COLO668 (cell line): ENCODE measurements around the gene CISTR.
A peak's percentile ranks its signal among the peaks of the same experiment; 100 is the strongest.
"Not testable (repeated sequence)": the region's sequence is repeated elsewhere in the genome, so short reads cannot be mapped to it uniquely, and the experiment has no call there.

Source experiments
- DNase-seq: peaks from one replicate; lab custom pipeline; 2025; ENCODE audit not compliant: unreplicated experiment; lab: John Stamatoyannopoulos, UW

Gene CISTR

DNA sequence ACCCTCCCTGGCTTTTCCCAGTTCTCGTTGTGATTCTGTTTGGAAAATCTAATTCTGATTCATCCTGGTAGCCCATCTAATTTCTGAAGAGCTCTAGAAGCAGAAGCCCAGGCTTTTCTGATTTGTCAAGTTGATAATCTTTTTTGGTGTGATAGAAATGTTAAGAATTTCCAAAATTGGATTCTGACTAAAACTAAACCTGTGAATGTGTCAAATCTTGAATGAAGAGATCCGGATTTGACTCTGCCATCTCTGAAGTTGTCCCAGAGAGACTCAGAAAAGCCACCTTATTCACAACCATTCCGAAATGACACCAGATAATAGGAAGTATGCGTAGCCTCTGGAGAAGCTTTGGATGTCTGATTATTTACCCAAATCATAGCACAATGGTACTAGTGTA lies 12.8 kb upstream of the CISTR start:
- DNase-seq = no peak

DNA sequence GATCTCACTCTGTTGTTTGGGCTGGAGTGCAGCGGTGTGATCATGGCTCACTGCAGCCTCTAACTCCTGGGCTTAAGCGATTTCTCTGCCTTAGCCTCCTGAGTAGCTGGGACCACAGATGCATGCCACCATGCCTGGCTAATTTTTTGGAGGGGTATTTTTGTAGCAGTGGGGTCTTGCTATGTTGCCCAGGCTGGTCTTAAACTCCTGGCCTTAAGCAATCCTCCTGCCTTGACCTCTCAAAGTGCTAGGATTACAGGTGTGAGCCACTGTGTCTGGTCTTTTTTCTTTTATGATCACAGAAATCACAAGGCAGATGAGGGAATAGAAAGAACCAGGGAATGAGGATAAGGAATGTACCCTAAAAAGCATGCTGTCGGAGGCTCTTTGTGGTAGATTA lies 11.0 kb upstream of the CISTR start:
- not testable (repeated sequence) for DNase-seq

DNA sequence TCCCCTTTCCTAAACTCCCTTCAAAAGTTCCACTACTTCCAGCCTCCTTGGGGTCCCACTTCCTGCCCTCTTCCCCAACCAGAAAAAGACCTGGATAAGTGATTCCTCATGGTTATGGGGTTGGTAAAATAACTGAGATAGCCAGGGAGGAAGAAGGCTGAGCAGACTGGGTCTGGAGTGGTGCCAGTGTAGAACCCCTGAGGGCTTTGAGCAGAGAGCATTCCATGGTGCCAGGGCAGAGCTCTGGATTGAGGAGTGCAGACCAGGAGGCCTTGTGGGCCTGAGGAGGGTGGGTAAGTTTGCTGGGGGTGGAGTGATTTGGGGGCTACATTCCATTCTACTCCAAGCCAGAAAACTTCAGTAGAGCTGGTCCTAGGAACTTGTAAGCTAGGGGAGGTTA lies 9.5 kb upstream of the CISTR start:
- DNase-seq = no peak

DNA sequence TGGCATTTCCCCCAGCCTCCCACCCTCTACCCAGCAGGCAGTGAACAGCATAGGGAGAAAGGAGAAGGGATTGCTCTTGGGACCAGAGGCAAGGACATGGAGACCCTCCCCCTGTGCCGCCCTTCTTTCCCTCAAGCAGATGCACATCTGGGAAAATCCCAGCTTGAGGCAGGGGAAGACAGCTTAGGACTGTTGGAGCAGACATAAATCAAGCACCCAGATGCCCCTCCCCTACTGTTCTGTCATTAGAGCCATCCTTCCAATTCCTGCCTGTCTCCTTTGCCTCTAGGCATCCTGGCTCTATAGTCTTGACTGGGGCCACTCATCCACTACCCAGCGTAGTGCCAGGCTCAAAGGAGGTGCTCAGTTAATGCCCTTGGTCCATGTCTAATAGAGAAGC lies 7.5 kb upstream of the CISTR start:
- DNase-seq = no peak

DNA sequence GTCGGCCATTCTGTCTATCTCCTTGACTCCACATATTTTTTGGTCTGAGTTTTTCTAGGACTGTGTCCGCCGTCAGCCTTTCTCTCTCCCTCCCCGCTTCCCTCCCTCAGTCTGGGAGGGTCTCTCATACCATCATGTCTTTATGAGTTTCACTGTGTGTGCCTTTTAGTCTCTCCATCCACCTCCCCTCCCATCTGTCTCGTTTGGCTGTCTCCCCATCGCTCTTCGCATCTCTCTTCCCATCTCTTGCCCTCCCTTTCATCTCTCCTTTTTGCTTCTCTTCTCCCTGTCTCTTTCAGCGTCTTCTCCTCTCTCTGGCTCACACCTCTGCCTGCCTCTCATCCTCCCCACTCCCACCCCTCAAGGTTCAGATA lies 6.9 kb upstream of the CISTR start:
- DNase-seq = no peak

GRCh38 chr12:53758081-53758729 lies 6.4 kb upstream of the CISTR start:
- no peak for DNase-seq

GRCh38 chr12:53757101-53757770 lies 5.5 kb upstream of the CISTR start:
- peak; percentile 58 for DNase-seq

DNA sequence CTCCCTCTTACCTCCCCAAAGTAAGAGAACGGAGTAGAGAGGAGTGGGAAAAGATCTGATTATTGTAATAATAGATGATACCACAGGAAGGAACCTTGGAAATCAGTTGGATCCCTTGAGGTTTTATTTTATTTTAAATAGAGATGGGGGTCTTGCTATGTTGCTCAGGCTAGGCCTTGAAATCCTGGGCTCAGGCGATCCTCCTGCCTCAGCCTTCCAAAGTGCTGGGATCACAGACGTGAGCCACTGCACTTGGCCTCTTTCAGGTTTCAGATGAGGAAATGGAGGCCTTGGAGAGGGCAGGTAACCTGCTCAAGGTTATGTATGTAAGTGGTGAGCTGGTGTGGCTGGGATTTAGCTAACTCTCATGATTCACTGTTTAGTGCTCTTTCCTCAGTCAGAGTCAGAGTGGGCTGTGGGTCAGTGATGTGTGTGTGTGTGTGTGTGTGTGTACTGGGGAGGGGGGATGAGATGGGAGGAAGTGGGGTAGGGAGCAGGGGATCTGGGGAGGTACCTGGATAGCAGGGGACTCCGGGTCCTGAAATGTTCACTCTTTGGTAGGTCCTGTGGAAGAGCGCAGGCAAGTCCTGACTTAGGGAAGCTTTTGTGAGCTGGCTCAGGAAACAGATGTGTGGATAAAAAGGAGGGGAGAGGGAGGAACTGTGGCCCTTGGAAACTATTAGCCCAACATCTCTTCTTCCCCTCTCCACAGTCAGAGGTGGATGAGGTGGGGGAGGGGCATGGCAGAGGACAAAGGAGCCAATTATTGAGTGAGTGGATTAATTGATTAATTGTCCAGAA lies 4.7 kb upstream of the CISTR start:
- DNase-seq = no peak

DNA sequence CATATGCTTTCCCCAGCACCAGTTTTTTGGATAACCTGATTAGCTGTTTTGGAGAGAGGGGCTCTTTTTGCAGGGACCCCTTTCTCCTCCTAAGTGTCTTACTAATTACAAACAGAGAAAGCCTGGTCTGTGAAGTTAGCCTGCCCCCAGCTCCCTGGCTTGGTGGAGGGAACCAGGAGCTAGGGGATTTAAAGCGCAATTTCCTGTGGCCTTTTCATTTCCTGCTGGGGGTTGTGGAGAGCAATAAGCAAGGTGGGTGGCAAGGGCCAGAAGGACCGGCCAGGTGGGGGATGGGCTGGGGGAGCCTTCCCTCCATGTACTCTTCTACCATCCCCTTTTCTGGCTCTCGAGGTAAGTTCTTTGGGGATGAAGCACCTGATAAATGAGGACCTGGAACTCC lies 4.1 kb upstream of the CISTR start:
- no peak for DNase-seq

DNA sequence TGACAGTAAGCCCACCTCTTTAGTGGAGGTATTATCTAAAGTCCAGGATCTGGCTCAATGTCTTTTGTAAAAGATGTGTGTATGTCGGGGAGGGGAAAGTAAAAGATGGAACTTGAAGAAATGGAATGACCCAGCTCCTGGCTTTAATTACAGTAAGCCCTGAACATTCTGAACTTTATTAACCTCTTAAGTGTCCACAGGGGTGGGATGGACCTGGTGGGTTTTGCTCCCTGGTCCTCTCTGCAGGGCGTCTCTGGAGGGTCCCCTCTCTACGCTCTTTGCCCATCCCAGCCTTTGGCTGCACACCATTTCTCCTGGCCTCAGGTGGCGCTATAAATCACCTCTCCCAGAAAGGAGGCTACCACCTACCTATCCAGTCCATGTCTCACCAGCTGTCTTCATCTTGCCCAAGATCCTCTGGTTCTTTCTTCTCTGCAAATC lies 3.7 kb upstream of the CISTR start:
- no peak for DNase-seq

GRCh38 chr12:53754633-53755264 lies 3.0 kb upstream of the CISTR start:
- DNase-seq = no peak

- DNase-seq = no peak
These were observed 2.4 kb upstream of the CISTR start for GRCh38 chr12:53754188-53754585.

- no peak for DNase-seq
These were observed 842 bp upstream of the CISTR start for GRCh38 chr12:53752621-53753020.

GRCh38 chr12:53752192-53752601 lies 418 bp upstream of the CISTR start:
- no peak for DNase-seq

DNA sequence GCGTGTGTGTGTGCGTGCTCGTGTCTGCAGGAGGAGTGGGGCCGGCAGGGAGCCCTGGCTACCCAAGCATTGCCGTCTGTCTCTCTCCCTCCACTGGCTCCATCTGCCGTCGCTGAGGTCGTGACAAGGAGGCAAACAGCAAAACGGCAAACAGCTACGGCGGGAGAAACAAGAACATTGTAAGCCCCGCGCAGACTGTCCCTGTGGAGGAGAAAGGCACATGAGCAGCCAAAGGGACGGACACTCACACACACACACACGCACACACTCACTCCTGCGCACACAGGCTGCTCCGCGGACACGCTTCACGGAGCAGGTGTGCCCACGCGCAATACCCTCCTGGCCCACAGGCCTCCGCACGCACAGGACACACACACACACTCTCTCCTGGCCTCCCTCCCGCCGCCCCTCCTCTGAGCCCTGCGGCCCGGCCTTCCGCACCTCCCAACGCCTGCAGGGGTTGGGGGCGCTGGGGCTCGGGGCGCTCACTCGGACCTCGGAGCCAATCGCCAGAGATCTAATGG lies 905 bp downstream of the CISTR start:
- DNase-seq = peak; percentile 26

GRCh38 chr12:53749986-53750811 lies 1.6 kb downstream of the CISTR start:
- DNase-seq = peak; percentile 5

GRCh38 chr12:53748072-53748840 lies 3.5 kb downstream of the CISTR start:
- no peak for DNase-seq

- DNase-seq = no peak
These were observed 4.7 kb downstream of the CISTR start for GRCh38 chr12:53747095-53747494.

- peak; percentile 78 for DNase-seq
These were observed 5.1 kb downstream of the CISTR start for GRCh38 chr12:53746592-53747092.

GRCh38 chr12:53744751-53745150 lies 7.0 kb downstream of the CISTR start:
- DNase-seq = no peak
